Measurements from ENCODE around the gene DICER1. TPM values are rescaled to one million over a fixed set of nuclear protein-coding genes. Genes with fewer than 3 reads are reported as not detected.

DICER1 gene
- total and polyA plus RNA-seq, 8 donors, result 47.9 to 76.9 (median 50.9) TPM

- intact Hi-C loops (cut with DNase I), result no loop called here
- TF ChIP-seq, protein P1, sequence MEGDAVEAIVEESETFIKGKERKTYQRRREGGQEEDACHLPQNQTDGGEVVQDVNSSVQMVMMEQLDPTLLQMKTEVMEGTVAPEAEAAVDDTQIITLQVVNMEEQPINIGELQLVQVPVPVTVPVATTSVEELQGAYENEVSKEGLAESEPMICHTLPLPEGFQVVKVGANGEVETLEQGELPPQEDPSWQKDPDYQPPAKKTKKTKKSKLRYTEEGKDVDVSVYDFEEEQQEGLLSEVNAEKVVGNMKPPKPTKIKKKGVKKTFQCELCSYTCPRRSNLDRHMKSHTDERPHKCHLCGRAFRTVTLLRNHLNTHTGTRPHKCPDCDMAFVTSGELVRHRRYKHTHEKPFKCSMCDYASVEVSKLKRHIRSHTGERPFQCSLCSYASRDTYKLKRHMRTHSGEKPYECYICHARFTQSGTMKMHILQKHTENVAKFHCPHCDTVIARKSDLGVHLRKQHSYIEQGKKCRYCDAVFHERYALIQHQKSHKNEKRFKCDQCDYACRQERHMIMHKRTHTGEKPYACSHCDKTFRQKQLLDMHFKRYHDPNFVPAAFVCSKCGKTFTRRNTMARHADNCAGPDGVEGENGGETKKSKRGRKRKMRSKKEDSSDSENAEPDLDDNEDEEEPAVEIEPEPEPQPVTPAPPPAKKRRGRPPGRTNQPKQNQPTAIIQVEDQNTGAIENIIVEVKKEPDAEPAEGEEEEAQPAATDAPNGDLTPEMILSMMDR (IDR thresholded peaks at IDR 0.05), result peak; percentile 53 to 63
- peaks cover 0 to 84% of the 10 kb centered on the region in 2 donors for H3K36me3 ChIP-seq
- DNase-seq (peak in 2 of 4 donors; percentile 55 to 64), ATAC-seq (peak; percentile 88)
- H3K4me3 ChIP-seq, result no peak overlapping the region
- no peaks in the 10 kb centered on the region for H3K9me3 ChIP-seq
- H3K27me3 ChIP-seq, result no peaks in the 10 kb centered on the region
- peaks cover 0 to 33% of the 10 kb centered on the region in 2 donors for H3K4me1 ChIP-seq
- no peak overlapping the region for H3K27ac ChIP-seq
Observed at GRCh38 chr14:95098984-95099599, 58.2 kb downstream of the DICER1 start.

- H3K9me3 ChIP-seq, result no peaks in the 10 kb centered on the region
- peak in 1 of 4 donors; percentile 5 for DNase-seq
- intact Hi-C loops (cut with DNase I), result no loop called here
- peaks cover 0 to 33% of the 10 kb centered on the region in 2 donors for H3K4me1 ChIP-seq
- peaks cover 0 to 84% of the 10 kb centered on the region in 2 donors for H3K36me3 ChIP-seq
- no peak overlapping the region for H3K4me3 ChIP-seq
- no peak for ATAC-seq
- TF ChIP-seq, protein P1 (IDR thresholded peaks at IDR 0.05), result no peak
- H3K27ac ChIP-seq, result no peak overlapping the region
- no peaks in the 10 kb centered on the region for H3K27me3 ChIP-seq
Observed at GRCh38 chr14:95097385-95097784, 59.9 kb downstream of the DICER1 start.

DNA sequence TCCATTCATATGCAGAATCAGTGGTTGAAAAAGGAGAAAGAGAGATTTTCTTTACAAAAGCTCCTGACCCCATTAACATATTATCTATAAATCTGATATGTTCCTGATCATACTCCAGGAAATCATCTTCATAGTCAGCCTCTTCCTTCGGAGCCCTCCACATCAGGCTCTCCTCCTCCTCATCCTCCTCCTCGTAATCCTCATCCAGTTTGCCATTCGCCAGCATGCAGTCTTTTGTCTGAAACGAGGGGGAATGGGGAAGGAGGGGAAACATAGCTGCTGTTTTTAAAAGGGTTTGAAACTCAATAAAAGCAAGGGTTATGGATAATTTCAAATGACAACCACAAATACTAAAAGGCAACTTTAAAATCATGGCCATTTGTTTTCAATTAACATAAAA lies 60.9 kb downstream of the DICER1 start:
- Histone ChIP-seq H3K27me3 (no peaks in the 10 kb centered on the region), H3K27ac (no peak overlapping the region), H3K4me3 (no peak overlapping the region), H3K4me1 (peaks cover 0 to 33% of the 10 kb centered on the region in 2 donors), H3K36me3 (peaks cover 0 to 84% of the 10 kb centered on the region in 2 donors), H3K9me3 (no peaks in the 10 kb centered on the region)
- intact Hi-C loops (cut with DNase I), result no loop called here
- TF ChIP-seq, protein P1 (IDR thresholded peaks at IDR 0.05), result no peak
- ATAC-seq (no peak), DNase-seq (no peak)

- intact Hi-C loops (cut with DNase I), result no loop called here
- no peak overlapping the region for H3K27ac ChIP-seq
- TF ChIP-seq, protein P1 (IDR thresholded peaks at IDR 0.05), result no peak
- ATAC-seq (no peak), DNase-seq (no peak)
- H3K9me3 ChIP-seq, result no peaks in the 10 kb centered on the region
- H3K4me3 ChIP-seq, result no peak overlapping the region
- peaks cover 0 to 82% of the 10 kb centered on the region in 2 donors for H3K36me3 ChIP-seq
- H3K27me3 ChIP-seq, result no peaks in the 10 kb centered on the region
- peaks cover 0 to 32% of the 10 kb centered on the region in 2 donors for H3K4me1 ChIP-seq
Observed at GRCh38 chr14:95095996-95096395, 61.3 kb downstream of the DICER1 start.

- no peak overlapping the region for H3K4me3 ChIP-seq
- no peak for ATAC-seq
- peaks cover 0 to 90% of the 10 kb centered on the region in 2 donors for H3K36me3 ChIP-seq
- no peak for DNase-seq
- intact Hi-C loops (cut with DNase I), result no loop called here
- no peaks in the 10 kb centered on the region for H3K9me3 ChIP-seq
- no peaks in the 10 kb centered on the region for H3K27me3 ChIP-seq
- H3K27ac ChIP-seq, result no peak overlapping the region
- peaks cover 0 to under 1% of the 10 kb centered on the region in 2 donors for H3K4me1 ChIP-seq
- TF ChIP-seq, protein P1 (IDR thresholded peaks at IDR 0.05), result no peak
Observed at GRCh38 chr14:95092723-95093122, 64.6 kb downstream of the DICER1 start.

Data from left lung (tissue), 10 donors.